ENCODE results near the gene CTNNA3.

Gene CTNNA3

DNA sequence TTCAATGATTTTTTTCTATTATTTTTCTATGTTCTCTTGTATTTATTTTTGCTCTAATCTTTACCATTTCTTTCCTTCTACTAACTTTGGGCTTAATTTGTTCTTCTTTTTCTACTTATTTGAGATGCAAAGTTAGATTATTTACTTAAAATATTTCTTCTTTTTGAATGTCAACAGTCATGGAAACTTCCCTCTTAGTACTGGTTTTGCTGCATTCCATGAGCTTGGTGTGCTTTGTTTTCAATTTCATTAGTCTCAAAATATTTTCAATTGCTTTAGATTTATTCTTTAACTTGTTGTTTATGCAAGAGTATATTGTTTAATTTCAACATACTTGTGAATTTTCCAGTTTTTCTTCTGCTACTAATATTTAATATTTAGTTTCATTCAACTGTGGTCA, 539.8 kb downstream of the CTNNA3 start:
- FAIRE-seq (no peak), DNase-seq (ENCODE audit: insufficient read length, low spot score) (no peak)

- DNase-seq (ENCODE audit: insufficient read length, low spot score) (no peak), FAIRE-seq (no peak)
Measured at GRCh38 chr10:67151471-67151870, 544.5 kb downstream of the CTNNA3 start.

- FAIRE-seq (no peak), DNase-seq (ENCODE audit: insufficient read length, low spot score) (no peak)
Measured at GRCh38 chr10:67144530-67144929, 551.5 kb downstream of the CTNNA3 start.

- FAIRE-seq, result no peak
- DNase-seq (ENCODE audit: insufficient read length, low spot score), result no peak
Measured at GRCh38 chr10:67141300-67141699, 554.7 kb downstream of the CTNNA3 start.

DNA sequence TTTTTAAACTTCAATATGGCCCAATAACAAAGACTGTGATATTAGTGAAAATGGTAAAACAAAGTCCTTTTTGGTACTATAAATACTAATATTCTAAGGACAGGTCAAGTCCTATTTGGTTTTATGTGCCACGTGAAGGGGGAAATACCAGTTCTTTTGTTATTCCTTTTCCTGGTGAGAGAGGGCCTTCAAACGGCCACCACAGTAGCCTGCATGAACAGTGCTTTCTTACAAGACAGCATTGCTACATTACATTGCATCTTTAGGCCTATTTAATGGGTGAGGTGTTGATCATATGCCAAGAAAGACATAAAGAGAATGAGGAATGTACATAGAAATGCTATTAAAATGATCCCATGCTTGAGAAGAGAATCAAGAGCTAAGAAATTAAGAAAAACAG, 555.4 kb downstream of the CTNNA3 start:
- DNase-seq (ENCODE audit: insufficient read length, low spot score) (no peak), FAIRE-seq (no peak)

DNA sequence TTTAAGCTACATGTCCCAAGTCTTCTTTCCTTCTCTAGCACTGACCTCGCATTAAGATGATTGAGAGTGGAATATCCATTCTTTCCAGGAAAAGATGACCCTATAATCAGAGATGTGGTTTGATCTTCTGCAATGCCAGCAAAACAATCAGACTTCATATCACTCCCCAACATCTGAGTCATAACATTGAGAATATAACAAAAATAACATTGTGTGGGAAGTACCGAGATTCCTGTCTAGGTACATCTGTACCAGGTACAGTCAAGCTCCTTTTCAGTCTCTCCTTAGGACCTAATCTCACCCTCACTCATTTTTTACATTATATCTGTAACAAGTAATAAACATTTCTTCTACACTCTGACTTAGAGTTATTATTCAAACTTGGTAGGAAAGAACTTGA, 568.6 kb downstream of the CTNNA3 start:
- no peak for FAIRE-seq
- DNase-seq (ENCODE audit: insufficient read length, low spot score), result no peak

DNA sequence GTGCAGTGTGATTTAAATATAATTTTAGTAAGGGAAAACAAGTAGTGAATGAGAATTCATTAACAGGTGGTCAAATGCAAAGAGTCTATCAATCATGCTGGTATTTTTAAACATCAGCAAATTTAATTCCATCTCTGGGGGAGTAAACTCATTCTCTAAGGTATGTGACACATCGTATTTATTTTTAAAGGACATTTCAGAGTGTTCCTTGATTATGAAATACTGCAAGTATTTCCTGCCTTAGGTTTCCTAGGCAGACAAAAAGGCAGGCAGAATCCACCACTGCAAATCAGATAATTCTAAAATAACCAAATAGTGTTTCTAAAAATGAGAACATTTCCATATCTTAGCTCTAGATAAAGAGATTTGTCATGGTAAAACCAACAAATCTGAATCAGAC, 576.3 kb downstream of the CTNNA3 start:
- DNase-seq (ENCODE audit: insufficient read length, low spot score), result no peak
- FAIRE-seq, result no peak

- FAIRE-seq (no peak), DNase-seq (ENCODE audit: insufficient read length, low spot score) (no peak)
Measured at GRCh38 chr10:67115972-67116371, 580.0 kb downstream of the CTNNA3 start.

DNA sequence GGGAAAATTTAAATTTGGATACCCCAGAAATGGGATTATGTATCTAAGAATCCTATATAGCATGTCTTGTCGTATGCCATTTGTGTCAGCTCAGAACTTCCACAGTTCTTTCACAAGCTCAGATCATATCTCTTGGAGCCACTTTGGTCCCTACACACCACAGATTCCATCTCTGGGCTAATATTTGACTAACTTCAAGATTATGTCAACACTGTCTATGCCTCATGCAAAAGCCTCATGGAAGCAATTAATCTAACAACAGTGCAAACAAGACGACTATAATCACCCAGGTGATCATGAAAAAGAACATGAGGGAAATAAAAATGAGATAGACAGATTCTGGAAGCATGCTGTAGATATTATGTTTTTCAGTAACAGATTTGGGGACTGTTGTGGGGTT, 581.0 kb downstream of the CTNNA3 start:
- DNase-seq (ENCODE audit: insufficient read length, low spot score) (no peak), FAIRE-seq (no peak)

DNA sequence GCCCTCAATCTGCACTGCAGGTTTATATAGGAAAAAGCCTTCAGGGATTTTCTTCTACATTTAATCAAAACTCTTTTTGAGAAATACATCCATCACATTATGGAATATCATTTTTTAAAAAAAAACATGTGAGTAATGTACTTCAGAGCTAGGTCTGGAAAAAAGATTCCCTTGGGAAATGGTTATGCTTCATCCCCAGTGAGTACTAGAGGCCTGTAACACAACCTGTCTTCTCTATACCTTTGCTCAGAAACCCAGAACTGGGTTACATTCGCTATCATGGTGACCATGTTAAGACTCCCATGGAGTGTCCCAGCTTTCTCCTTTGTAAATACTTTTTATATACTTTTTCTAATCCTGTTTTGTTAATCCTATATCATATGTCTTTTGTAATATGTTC, 583.2 kb downstream of the CTNNA3 start:
- FAIRE-seq (no peak), DNase-seq (ENCODE audit: insufficient read length, low spot score) (no peak)

DNA sequence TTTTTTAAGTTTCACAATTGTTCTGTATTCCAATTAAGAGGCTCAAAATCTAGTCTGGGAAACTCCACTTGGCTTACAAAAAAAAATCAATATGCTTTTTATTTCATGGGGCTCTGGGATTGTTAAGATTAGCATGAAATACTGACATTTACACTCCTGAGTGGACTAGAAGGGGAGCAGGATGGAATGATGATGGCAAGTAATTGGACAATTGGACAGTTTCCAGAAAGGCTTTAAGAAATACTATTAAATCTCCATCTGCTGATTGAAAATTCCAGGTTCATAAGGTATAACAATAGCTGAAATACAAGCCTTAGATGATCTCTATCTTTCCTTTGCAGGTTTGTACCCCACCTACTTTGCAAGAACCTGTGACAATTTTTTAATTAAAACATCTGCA, 585.7 kb downstream of the CTNNA3 start:
- DNase-seq (ENCODE audit: insufficient read length, low spot score), result no peak

DNA sequence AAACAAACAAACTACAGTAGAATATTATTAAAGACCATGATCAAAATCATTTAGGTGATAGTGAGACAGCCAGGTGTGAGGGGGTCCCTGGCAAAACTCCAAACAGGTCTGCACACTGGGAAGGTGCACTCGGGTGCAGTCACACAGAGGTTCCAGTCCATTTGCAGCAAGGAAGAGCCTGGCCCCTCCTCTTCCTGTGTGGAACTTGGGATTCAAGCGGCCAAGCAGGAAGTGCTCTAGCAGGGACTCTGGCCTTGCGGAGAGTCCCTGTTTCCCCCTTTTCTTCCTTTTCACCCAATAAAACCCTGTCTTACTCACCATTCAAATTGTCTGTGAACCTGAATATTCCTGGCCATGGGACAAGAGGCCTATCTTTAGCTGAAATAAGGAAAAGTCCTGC, 588.3 kb downstream of the CTNNA3 start:
- DNase-seq (ENCODE audit: insufficient read length, low spot score) (no peak), FAIRE-seq (no peak)

More for the DNA sequence above, 585.7 kb downstream of the CTNNA3 start:
- FAIRE-seq, result no peak

DNA sequence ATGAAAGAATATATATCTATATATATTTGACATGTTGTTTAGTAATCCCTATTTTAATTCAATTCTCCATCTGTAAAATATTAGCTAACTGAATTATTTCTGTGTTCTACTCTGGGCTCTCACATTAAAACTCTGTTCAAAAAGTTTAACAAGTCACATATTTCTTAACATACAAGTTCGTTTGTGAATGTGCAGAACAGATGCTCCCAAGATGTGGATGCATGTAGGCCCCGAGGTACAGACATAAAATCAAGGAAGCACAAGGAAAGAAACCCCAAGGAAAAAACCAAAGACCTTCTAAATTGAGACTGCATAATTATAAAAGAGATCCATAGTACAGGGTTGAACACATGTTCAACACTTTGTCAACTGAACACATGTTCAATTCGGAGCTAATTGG, 595.0 kb downstream of the CTNNA3 start:
- FAIRE-seq, result no peak

DNA sequence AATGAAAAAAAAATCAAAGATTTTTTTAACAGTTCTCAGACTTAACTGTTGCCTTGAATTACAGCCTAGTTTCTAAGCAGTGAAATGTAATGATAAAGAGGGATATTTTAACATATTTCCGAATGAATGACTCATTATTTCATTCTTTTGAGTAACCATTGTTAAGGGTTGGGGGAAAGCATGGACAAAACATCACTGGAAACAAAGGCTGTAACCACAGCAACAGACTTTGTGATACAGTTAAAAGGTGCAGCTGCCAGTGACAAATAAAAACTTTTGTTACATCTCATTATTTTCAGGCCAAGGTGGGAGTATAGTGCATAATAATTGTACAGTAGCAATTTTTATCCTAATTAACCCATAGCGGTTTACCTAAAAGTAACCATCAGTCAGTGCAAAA, 597.5 kb downstream of the CTNNA3 start:
- FAIRE-seq (no peak), DNase-seq (ENCODE audit: insufficient read length, low spot score) (no peak)

More for the DNA sequence above, 595.0 kb downstream of the CTNNA3 start:
- DNase-seq (ENCODE audit: insufficient read length, low spot score), result no peak

GRCh38 chr10:67095531-67095930, 600.5 kb downstream of the CTNNA3 start:
- no peak for FAIRE-seq
- DNase-seq (ENCODE audit: insufficient read length, low spot score), result no peak

- DNase-seq (ENCODE audit: insufficient read length, low spot score), result no peak
- FAIRE-seq, result no peak
Measured at GRCh38 chr10:67088036-67088435, 608.0 kb downstream of the CTNNA3 start.

- no peak for FAIRE-seq
Measured at GRCh38 chr10:67087135-67087425, 608.9 kb downstream of the CTNNA3 start.

DNA sequence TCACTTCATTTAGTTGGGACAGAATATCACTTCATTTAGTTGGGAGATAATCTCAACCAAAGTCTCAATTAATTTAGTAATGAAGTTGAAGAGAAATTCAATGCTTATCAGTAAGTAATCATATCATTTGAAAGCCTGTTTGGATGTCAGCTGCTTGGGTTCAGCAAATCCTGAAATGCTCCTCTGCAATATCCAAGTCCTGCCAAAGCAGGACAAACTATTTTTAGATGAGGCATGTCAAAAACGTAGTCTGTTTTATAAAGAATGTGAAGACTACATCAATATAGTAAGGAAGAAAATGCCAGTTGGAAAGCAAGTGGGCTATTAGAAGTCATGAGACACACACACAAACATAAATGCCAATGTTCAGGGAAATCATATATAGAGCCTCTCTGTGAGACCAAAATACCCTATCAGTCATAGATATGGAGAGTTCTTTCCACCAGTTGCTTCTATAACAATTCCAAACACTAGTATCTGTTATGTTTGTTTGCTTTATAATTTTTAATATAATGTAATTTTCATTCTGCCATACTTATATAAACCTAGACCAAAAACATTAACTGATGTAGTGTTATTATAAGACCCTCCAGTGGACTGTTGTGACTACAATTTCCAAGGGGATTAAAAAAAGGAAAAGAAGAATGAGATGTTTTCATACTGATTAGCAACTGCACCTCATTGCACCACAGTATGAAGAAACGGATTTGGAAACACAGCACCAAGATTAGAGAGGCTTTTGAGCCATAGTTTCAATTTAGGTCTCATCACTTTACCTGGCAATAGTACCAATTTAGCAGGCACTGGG, 609.5 kb downstream of the CTNNA3 start:
- no peak for DNase-seq (ENCODE audit: insufficient read length, low spot score)
- FAIRE-seq, result no peak

More at GRCh38 chr10:67087135-67087425, 608.9 kb downstream of the CTNNA3 start:
- no peak for DNase-seq (ENCODE audit: insufficient read length, low spot score)

- FAIRE-seq (no peak), DNase-seq (ENCODE audit: insufficient read length, low spot score) (no peak)
Measured at GRCh38 chr10:67079126-67079525, 616.9 kb downstream of the CTNNA3 start.

DNA sequence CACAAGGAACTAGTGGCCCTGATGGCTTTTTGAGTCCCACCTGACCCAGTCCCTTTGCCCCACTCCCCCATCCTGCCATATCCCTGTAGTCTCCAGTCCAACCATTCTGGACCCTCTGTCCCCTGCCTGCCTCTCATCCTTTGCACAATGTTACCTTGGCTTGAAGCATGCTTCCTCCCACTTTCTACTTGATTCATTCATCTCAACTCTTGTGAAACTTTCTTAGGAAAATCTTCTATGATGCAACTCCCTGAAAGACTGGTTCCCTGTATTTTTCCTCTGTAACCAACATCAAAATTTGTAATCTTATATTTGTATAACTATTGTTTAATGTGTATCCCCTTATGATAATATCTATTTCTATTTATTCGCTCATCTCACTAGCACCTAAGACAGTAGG, 618.6 kb downstream of the CTNNA3 start:
- FAIRE-seq, result no peak

GRCh38 chr10:67076144-67076543, 619.9 kb downstream of the CTNNA3 start:
- FAIRE-seq (no peak), DNase-seq (ENCODE audit: insufficient read length, low spot score) (no peak)

More for the DNA sequence above, 618.6 kb downstream of the CTNNA3 start:
- no peak for DNase-seq (ENCODE audit: insufficient read length, low spot score)

GRCh38 chr10:67075491-67075971, 620.5 kb downstream of the CTNNA3 start:
- FAIRE-seq, result no peak
- no peak for DNase-seq (ENCODE audit: insufficient read length, low spot score)

DNA sequence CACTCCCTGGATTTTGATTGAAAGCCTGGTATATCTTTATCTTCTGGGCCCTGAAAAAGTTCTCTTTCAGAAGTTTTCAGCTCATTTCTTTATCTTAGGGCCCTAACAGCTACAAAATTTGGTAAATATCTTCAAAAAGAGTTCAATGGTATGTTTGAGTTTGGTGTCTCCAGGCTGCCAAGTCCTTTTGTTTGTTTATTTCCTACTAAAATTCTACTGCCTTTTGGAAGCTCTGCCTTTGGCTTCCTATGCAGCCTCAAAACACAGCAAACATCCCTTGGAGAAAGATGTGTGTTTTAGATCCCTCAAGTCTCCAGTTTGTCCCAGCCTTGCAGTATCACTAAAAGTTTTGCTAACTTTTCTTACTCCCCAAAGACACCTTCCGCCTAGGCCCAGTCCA, 623.3 kb downstream of the CTNNA3 start:
- no peak for DNase-seq (ENCODE audit: insufficient read length, low spot score)
- no peak for FAIRE-seq

Measured in GM19239 (cell line).